ENCODE results near the gene GPSM1.

DNA sequence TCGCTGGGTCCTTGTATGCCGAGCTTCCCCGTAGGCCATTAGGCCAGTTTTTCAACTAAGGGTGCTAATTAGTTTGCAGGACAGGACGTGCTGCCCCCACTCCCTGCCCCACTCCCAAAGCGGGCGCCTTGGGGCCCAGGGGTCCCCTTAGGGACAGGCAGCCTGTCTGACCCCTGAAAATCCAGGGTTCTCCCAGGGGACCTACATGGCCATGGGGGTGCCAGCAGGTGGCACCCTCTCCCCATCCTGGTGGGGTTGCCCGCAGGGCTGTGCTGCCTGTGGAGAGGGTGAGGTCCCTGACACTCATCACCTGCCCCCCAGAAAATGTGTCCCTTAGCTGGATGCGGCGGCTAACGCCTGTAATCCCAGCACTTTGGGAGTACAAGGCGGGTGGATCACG is 14.9 kb upstream of the GPSM1 start:
- TF ChIP-seq, protein P1, sequence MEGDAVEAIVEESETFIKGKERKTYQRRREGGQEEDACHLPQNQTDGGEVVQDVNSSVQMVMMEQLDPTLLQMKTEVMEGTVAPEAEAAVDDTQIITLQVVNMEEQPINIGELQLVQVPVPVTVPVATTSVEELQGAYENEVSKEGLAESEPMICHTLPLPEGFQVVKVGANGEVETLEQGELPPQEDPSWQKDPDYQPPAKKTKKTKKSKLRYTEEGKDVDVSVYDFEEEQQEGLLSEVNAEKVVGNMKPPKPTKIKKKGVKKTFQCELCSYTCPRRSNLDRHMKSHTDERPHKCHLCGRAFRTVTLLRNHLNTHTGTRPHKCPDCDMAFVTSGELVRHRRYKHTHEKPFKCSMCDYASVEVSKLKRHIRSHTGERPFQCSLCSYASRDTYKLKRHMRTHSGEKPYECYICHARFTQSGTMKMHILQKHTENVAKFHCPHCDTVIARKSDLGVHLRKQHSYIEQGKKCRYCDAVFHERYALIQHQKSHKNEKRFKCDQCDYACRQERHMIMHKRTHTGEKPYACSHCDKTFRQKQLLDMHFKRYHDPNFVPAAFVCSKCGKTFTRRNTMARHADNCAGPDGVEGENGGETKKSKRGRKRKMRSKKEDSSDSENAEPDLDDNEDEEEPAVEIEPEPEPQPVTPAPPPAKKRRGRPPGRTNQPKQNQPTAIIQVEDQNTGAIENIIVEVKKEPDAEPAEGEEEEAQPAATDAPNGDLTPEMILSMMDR (IDR thresholded peaks at IDR 0.05), result peak; percentile 59
- TF ChIP-seq EZH2 (IDR thresholded peaks at IDR 0.05), result no peak
- TF ChIP-seq EZH2phosphoT487 (IDR thresholded peaks at IDR 0.05), result no peak
